GM12873 (cell line): Measurements from ENCODE around the gene SS18L1.

Experiments
- TF ChIP-seq, protein P1 (sequence below): IDR thresholded peaks from 2 replicates; pipeline ENCODE4 v1.5.1; 2012; ENCODE audit warnings: low read depth, mild to moderate bottlenecking, moderate library complexity, low read length, control low read depth; ENCODE audit not compliant: insufficient read depth; ENCODE audit errors: missing control alignments

Gene SS18L1

DNA sequence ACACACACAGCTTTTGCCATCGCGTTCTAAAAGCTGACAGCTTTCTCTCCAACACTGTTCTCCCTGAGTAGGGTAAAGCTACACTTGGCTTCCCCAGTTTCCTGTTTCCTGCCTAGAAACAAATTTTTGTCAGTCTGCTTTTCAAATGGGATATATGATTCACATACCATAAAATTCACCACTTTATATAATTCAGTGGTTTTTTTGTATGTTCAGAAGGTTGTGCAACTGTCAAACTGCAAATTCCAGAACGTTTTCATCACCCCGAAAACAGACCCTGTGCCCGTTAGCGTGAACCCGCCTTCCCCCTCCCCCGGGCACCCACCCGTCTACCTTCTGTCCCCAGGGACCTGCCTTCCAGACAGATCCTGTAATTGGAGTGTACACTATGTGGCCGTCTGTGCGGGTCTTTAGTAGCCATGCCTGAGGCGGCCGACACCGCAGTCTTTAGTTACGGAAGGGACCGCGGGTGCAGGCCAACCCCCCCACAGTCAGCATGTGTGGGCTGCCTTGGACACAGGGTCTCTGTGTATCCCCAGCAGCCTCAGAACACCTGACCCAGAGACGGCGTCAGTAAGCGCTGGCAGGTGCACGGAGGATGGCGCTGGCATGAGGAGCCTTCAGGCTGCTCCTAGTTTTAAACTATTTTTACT is 59.9 kb downstream of the SS18L1 start:
- TF ChIP-seq, protein P1, sequence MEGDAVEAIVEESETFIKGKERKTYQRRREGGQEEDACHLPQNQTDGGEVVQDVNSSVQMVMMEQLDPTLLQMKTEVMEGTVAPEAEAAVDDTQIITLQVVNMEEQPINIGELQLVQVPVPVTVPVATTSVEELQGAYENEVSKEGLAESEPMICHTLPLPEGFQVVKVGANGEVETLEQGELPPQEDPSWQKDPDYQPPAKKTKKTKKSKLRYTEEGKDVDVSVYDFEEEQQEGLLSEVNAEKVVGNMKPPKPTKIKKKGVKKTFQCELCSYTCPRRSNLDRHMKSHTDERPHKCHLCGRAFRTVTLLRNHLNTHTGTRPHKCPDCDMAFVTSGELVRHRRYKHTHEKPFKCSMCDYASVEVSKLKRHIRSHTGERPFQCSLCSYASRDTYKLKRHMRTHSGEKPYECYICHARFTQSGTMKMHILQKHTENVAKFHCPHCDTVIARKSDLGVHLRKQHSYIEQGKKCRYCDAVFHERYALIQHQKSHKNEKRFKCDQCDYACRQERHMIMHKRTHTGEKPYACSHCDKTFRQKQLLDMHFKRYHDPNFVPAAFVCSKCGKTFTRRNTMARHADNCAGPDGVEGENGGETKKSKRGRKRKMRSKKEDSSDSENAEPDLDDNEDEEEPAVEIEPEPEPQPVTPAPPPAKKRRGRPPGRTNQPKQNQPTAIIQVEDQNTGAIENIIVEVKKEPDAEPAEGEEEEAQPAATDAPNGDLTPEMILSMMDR = no peak

GRCh38 chr20:62205618-62206387 is 62.2 kb downstream of the SS18L1 start:
- TF ChIP-seq, protein P1 = no peak

GRCh38 chr20:62206388-62206775 is 62.8 kb downstream of the SS18L1 start:
- TF ChIP-seq, protein P1 = no peak

DNA sequence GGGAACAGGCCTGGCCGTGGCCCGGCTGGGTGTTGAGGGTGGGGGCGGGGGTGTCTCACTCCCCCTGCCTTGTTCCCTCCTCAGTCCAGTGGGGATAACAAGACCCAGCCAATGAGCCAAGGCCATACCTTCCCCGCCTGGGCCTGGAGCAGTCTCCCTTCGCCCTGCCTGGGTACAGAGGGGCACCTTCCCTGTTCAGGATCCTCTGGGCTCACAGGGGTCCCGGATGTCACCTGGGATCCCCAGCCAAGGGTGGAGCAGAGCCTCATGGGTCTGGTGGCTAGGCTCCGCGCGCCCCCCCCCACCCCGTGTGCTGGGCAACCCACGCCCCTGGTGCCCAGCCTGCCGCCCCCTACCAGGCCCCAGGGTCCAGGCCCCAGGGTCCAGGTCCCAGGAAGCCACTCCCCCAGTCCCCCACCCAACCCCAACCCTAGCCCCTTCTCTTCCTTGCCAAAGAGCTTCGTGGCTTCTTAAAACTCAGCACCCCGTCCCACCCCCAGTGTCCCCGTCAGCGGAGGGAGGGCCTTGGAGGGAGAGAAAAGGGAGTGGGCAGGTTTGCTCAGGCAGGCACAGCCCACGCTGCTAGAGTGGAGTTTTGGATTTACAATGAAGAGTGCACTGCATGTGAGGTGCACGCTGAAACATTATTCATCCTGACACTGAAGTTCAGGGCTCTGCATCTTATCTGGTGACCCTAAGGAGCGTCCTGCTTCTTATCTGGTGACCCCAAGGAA is 64.7 kb downstream of the SS18L1 start:
- TF ChIP-seq, protein P1 = no peak

GRCh38 chr20:62208795-62209755 is 65.5 kb downstream of the SS18L1 start:
- TF ChIP-seq, protein P1 = no peak

- TF ChIP-seq, protein P1 = no peak
These were observed 66.4 kb downstream of the SS18L1 start for GRCh38 chr20:62209850-62210495.
